Measurements from ENCODE around the gene KDM3A.

- TF ChIP-seq POLR2AphosphoS5 (IDR thresholded peaks at IDR 0.05) = no peak
- TF ChIP-seq, protein P1, sequence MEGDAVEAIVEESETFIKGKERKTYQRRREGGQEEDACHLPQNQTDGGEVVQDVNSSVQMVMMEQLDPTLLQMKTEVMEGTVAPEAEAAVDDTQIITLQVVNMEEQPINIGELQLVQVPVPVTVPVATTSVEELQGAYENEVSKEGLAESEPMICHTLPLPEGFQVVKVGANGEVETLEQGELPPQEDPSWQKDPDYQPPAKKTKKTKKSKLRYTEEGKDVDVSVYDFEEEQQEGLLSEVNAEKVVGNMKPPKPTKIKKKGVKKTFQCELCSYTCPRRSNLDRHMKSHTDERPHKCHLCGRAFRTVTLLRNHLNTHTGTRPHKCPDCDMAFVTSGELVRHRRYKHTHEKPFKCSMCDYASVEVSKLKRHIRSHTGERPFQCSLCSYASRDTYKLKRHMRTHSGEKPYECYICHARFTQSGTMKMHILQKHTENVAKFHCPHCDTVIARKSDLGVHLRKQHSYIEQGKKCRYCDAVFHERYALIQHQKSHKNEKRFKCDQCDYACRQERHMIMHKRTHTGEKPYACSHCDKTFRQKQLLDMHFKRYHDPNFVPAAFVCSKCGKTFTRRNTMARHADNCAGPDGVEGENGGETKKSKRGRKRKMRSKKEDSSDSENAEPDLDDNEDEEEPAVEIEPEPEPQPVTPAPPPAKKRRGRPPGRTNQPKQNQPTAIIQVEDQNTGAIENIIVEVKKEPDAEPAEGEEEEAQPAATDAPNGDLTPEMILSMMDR (IDR thresholded peaks at IDR 0.05 in 8 of 11, conservative IDR thresholded peaks at IDR 0.05 in 3 of 11) = no peak
Observed at GRCh38 chr2:86433137-86433536, 8.0 kb upstream of the KDM3A start.
